GM12801 (cell line): Measurements from ENCODE around the gene RNF111.

Experiments used
- TF ChIP-seq, protein P1 (sequence below): IDR thresholded peaks from one replicate; pipeline ENCODE4 v1.5.1; 2011; ENCODE audit warnings: control low read depth; ENCODE audit not compliant: insufficient read length; ENCODE audit errors: extremely low read depth

Gene RNF111

DNA sequence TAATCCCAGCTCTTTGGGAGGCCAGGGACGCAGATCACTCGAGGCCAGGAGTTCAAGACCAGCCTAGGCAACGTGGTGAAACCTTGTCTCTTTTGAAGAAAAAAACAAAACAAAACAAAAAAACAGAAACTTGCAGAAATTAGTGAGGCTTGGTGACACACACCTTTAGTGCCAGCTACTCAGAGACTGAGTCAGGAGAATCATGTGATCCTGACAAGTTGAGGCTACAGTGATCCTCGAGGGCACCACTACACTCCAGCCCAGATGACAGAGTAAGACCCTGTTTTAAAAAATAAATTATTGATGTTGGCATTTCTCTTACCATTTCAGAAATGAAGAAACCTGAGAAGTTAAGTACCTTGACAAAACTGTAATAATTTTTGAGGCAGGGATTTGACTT, 72.9 kb downstream of the RNF111 start:
- TF ChIP-seq, protein P1, sequence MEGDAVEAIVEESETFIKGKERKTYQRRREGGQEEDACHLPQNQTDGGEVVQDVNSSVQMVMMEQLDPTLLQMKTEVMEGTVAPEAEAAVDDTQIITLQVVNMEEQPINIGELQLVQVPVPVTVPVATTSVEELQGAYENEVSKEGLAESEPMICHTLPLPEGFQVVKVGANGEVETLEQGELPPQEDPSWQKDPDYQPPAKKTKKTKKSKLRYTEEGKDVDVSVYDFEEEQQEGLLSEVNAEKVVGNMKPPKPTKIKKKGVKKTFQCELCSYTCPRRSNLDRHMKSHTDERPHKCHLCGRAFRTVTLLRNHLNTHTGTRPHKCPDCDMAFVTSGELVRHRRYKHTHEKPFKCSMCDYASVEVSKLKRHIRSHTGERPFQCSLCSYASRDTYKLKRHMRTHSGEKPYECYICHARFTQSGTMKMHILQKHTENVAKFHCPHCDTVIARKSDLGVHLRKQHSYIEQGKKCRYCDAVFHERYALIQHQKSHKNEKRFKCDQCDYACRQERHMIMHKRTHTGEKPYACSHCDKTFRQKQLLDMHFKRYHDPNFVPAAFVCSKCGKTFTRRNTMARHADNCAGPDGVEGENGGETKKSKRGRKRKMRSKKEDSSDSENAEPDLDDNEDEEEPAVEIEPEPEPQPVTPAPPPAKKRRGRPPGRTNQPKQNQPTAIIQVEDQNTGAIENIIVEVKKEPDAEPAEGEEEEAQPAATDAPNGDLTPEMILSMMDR = no peak

DNA sequence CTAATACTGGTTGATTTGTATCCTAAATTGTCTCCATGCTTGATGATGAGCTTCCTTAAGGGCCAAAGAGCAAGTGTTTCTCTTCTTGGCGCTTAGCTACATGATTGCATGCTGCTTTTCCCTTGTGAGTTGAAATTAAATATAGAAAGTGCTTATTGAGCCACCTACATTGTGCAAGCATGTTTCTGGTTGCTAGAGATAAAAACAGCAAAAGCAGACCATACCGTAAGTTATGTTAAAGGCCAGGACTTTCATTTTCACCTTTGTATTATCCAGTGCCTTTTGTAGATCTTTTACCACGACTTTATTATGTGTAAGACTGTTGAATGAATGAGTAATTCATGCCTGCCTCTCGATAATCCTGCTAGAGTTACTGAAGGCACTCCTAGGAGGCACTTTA, 75.6 kb downstream of the RNF111 start:
- TF ChIP-seq, protein P1 = no peak

DNA sequence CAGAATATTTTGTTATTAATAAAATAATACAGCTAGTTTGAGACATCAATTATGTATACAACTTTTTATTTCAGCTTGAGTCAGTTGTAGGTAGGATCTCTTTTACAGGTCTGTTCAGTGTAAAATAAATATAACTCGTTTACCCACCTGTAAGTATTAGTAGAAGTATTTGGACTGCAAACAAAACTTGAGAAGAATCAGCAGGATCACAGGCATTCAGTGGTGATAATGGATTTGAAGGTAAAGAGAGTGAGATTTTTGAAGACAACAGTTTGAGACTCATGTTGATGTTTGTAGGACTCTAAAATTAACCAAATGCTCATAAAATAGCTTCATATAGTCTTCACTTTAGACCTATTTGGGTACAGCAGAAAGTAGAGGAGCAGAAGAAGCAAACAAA, 82.0 kb downstream of the RNF111 start:
- TF ChIP-seq, protein P1 = no peak

DNA sequence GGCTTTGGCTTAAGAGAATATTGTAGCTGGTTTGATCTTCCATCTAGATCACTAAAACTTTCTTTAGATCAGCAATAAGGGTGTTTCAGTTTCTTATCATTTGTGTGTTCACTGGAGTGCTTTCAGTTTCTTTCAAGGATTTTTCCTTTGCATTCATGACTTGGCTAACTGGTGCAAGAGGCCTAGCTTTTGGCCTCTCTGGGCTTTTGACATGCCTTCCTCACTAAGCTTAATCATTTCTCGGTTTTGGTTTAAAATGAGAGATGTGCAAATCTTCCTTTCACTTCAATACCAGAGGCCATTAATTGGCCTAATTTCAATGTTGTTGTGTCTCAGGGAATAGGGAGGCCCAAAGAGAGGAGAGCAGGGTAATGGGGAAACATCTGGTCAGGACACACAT, 87.1 kb downstream of the RNF111 start:
- TF ChIP-seq, protein P1 = no peak

DNA sequence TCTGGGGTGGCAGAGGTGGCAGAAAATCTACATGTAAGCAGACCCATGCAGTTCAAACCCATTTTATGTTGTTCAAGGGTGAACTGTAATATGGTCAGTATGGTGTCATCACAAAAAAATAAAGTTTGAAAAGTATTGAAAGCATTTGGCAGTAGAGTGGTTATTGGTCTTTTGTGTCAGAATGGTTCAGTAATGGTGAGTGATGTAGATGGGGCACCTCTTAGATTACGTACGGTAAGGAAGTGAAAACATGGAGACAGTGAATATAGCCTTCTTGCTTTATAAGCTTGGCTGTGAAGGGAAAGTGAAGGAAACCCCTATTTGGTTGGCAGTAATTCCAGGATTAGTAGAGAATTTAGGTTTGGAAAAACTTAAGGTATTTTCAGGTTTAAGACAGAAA, 100.3 kb downstream of the RNF111 start:
- TF ChIP-seq, protein P1 = no peak

DNA sequence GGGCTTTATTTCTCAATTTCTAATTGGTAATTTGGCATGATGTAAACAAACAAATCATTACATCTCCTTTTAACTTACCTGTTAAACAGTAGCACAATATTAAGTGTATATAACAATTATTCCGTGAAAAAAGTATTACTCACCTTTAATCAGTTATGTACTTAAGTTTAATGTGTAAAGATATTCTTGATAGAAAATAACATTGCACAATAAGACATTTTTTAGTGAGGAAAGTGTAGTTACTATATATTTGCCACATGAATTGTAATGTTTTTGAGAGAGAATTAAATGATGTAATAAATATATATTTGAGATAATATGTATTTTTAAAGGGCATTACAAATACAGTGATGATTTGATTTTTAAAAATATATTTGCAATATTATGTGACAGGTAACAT, 106.6 kb downstream of the RNF111 start:
- TF ChIP-seq, protein P1 = no peak

DNA sequence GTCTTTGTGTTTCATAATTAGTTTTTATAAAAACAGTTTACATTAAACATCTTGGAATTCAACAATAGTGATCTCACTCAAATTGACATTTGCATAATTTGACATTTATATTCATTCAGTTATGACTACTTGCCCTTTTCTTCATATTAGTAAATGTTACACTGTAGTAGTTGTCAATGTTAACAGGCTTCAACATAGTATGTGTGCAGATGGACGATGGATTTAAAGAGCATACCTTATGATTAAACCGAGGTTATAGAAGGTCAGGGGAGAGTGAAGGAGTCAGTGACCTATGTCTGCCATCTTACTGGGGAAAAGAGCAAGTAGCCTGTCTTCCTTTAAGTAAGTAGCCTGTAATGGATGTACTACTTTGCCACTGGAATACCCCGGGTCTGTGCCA, 109.0 kb downstream of the RNF111 start:
- TF ChIP-seq, protein P1 = no peak

DNA sequence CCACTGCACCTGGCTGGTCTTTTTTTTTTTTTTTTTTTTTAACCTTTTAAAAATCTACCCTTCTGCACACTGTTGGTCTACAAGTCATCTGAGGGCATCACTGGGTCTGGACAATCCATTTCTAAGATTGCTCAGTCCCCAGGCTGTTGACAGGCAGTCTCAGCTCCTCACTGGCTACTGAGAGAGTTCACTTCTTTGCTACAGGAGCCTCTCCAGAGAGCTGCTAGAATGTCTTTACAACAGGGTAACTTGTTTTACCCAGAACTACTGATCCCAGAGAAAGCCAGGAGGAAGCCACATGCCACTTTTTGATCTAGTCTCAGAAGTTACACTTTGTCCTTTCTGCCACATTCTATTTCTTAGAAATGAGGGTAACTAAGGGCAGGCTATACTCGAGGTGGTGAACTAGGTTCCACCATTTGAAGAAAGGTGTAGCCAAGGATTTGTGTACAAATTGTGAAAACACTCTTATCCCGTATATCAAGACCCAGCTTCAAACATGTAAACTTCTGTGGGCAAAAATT, 111.8 kb downstream of the RNF111 start:
- TF ChIP-seq, protein P1 = no peak
